ENCODE results near the gene DLGAP1.

Gene DLGAP1

GRCh38 chr18:3597409-3598357, 857.4 kb downstream of the DLGAP1 start:
- H3K4me1 ChIP-seq (ENCODE audit: control insufficient read depth in 2 of 2, insufficient read depth in 1 of 2, low read depth in 1 of 2, low read length in 2 of 2) = peaks cover 26 to 31% of the 10 kb centered on the region in 2 donors
- no peak overlapping the region for H3K4me2 ChIP-seq (ENCODE audit: insufficient read depth, low read length, poor library complexity, severe bottlenecking)
- no peak overlapping the region for H2BK120ac ChIP-seq (ENCODE audit: low read depth, low read length)
- H2BK15ac ChIP-seq (ENCODE audit: low read length) = peak overlapping the region; percentile 42
- H3K9me3 ChIP-seq (replicated peaks in 1 of 2; ENCODE audit: control insufficient read depth in 2 of 2, insufficient read depth in 1 of 2, low read depth in 1 of 2, low read length in 2 of 2) = no peaks in the 10 kb centered on the region
- H2BK5ac ChIP-seq (ENCODE audit: low read length) = no peak overlapping the region
- no CpG with 5 or more reads among the region's 22 CpGs for WGBS, 2 donors (ENCODE audit: extremely low coverage in 2 of 2, insufficient read length in 2 of 2, insufficient replicate concordance in 1 of 2)
- no peak overlapping the region for H3K14ac ChIP-seq (ENCODE audit: low read length)
- no peak overlapping the region for H3K4me3 ChIP-seq (ENCODE audit: low read length in 2 of 2)
- H3K9ac ChIP-seq (ENCODE audit: low read depth, low read length, poor library complexity) = no peak overlapping the region
- no peak overlapping the region for H2BK12ac ChIP-seq (ENCODE audit: low read length)
- no peaks in the 10 kb centered on the region for H3K79me1 ChIP-seq (ENCODE audit: low read depth, low read length)
- no peak overlapping the region for H3K4ac ChIP-seq (ENCODE audit: low read length)
- no peak overlapping the region for H3K23ac ChIP-seq (ENCODE audit: low read depth, low read length, poor library complexity)
- no peak overlapping the region for H4K8ac ChIP-seq (ENCODE audit: low read depth, low read length)
- peak overlapping the region; percentile 0 for H2AK5ac ChIP-seq (ENCODE audit: low read depth, low read length)
- H3K18ac ChIP-seq (ENCODE audit: low read length) = peak overlapping the region; percentile 15
- no peak for DNase-seq (ENCODE audit: low spot score)
- no peak overlapping the region for H2AFZ ChIP-seq (ENCODE audit: low read length)
- peak overlapping the region; percentile 1 for H3K27ac ChIP-seq (replicated peaks; ENCODE audit: low read length)
- no peak overlapping the region for H4K91ac ChIP-seq (ENCODE audit: low read depth, low read length, poor library complexity)
- no peaks in the 10 kb centered on the region for H3K27me3 ChIP-seq (ENCODE audit: control insufficient read depth in 3 of 3, insufficient read depth in 3 of 3, low read depth in 1 of 3, low read length in 3 of 3)
- H3K36me3 ChIP-seq (replicated peaks in 1 of 2; ENCODE audit: control insufficient read depth in 2 of 2, insufficient read depth in 2 of 2, low read length in 2 of 2) = peaks cover 0 to 20% of the 10 kb centered on the region in 2 donors

- no peak overlapping the region for H4K8ac ChIP-seq (ENCODE audit: low read depth, low read length)
- no peak overlapping the region for H4K91ac ChIP-seq (ENCODE audit: low read depth, low read length, poor library complexity)
- H3K9me3 ChIP-seq (replicated peaks in 1 of 2; ENCODE audit: control insufficient read depth in 2 of 2, insufficient read depth in 1 of 2, low read depth in 1 of 2, low read length in 2 of 2) = no peaks in the 10 kb centered on the region
- no peaks in the 10 kb centered on the region for H3K79me1 ChIP-seq (ENCODE audit: low read depth, low read length)
- H3K18ac ChIP-seq (ENCODE audit: low read length) = peak overlapping the region; percentile 15
- H3K27ac ChIP-seq (replicated peaks; ENCODE audit: low read length) = no peak overlapping the region
- no peak overlapping the region for H3K23ac ChIP-seq (ENCODE audit: low read depth, low read length, poor library complexity)
- DNase-seq (ENCODE audit: low spot score) = no peak
- H3K4me2 ChIP-seq (ENCODE audit: insufficient read depth, low read length, poor library complexity, severe bottlenecking) = no peak overlapping the region
- peaks cover 0 to 20% of the 10 kb centered on the region in 2 donors for H3K36me3 ChIP-seq (replicated peaks in 1 of 2; ENCODE audit: control insufficient read depth in 2 of 2, insufficient read depth in 2 of 2, low read length in 2 of 2)
- no CpG with 5 or more reads among the region's 17 CpGs for WGBS, 2 donors (ENCODE audit: extremely low coverage in 2 of 2, insufficient read length in 2 of 2, insufficient replicate concordance in 1 of 2)
- H3K9ac ChIP-seq (ENCODE audit: low read depth, low read length, poor library complexity) = no peak overlapping the region
- no peak overlapping the region for H2AFZ ChIP-seq (ENCODE audit: low read length)
- no peak overlapping the region for H2BK15ac ChIP-seq (ENCODE audit: low read length)
- no peak overlapping the region for H3K14ac ChIP-seq (ENCODE audit: low read length)
- peaks cover 26 to 29% of the 10 kb centered on the region in 2 donors for H3K4me1 ChIP-seq (ENCODE audit: control insufficient read depth in 2 of 2, insufficient read depth in 1 of 2, low read depth in 1 of 2, low read length in 2 of 2)
- H2AK5ac ChIP-seq (ENCODE audit: low read depth, low read length) = no peak overlapping the region
- no peak overlapping the region for H2BK12ac ChIP-seq (ENCODE audit: low read length)
- no peaks in the 10 kb centered on the region for H3K27me3 ChIP-seq (ENCODE audit: control insufficient read depth in 3 of 3, insufficient read depth in 3 of 3, low read depth in 1 of 3, low read length in 3 of 3)
- no peak overlapping the region for H2BK5ac ChIP-seq (ENCODE audit: low read length)
- no peak overlapping the region for H3K4me3 ChIP-seq (ENCODE audit: low read length in 2 of 2)
- H2BK120ac ChIP-seq (ENCODE audit: low read depth, low read length) = no peak overlapping the region
- no peak overlapping the region for H3K4ac ChIP-seq (ENCODE audit: low read length)
Observed at GRCh38 chr18:3596637-3597384, 858.3 kb downstream of the DLGAP1 start.

- no peak overlapping the region for H4K8ac ChIP-seq (ENCODE audit: low read depth, low read length)
- no peak overlapping the region for H2BK12ac ChIP-seq (ENCODE audit: low read length)
- H3K9me3 ChIP-seq (replicated peaks in 1 of 2; ENCODE audit: control insufficient read depth in 2 of 2, insufficient read depth in 1 of 2, low read depth in 1 of 2, low read length in 2 of 2) = no peaks in the 10 kb centered on the region
- H3K9ac ChIP-seq (ENCODE audit: low read depth, low read length, poor library complexity) = no peak overlapping the region
- peaks cover 26 to 29% of the 10 kb centered on the region in 2 donors for H3K4me1 ChIP-seq (ENCODE audit: control insufficient read depth in 2 of 2, insufficient read depth in 1 of 2, low read depth in 1 of 2, low read length in 2 of 2)
- no peak overlapping the region for H2AK5ac ChIP-seq (ENCODE audit: low read depth, low read length)
- H3K27ac ChIP-seq (replicated peaks; ENCODE audit: low read length) = no peak overlapping the region
- H3K4ac ChIP-seq (ENCODE audit: low read length) = no peak overlapping the region
- no peak overlapping the region for H3K14ac ChIP-seq (ENCODE audit: low read length)
- no peak for DNase-seq (ENCODE audit: low spot score)
- H3K36me3 ChIP-seq (replicated peaks in 1 of 2; ENCODE audit: control insufficient read depth in 2 of 2, insufficient read depth in 2 of 2, low read length in 2 of 2) = peaks cover 0 to 20% of the 10 kb centered on the region in 2 donors
- no peak overlapping the region for H4K91ac ChIP-seq (ENCODE audit: low read depth, low read length, poor library complexity)
- no peak overlapping the region for H2BK15ac ChIP-seq (ENCODE audit: low read length)
- no CpG with 5 or more reads among the region's 3 CpGs for WGBS, 2 donors (ENCODE audit: extremely low coverage in 2 of 2, insufficient read length in 2 of 2, insufficient replicate concordance in 1 of 2)
- no peak overlapping the region for H3K23ac ChIP-seq (ENCODE audit: low read depth, low read length, poor library complexity)
- no peak overlapping the region for H3K4me3 ChIP-seq (ENCODE audit: low read length in 2 of 2)
- no peak overlapping the region for H3K18ac ChIP-seq (ENCODE audit: low read length)
- H3K27me3 ChIP-seq (ENCODE audit: control insufficient read depth in 3 of 3, insufficient read depth in 3 of 3, low read depth in 1 of 3, low read length in 3 of 3) = no peaks in the 10 kb centered on the region
- H3K79me1 ChIP-seq (ENCODE audit: low read depth, low read length) = no peaks in the 10 kb centered on the region
- no peak overlapping the region for H2BK5ac ChIP-seq (ENCODE audit: low read length)
- no peak overlapping the region for H3K4me2 ChIP-seq (ENCODE audit: insufficient read depth, low read length, poor library complexity, severe bottlenecking)
- H2BK120ac ChIP-seq (ENCODE audit: low read depth, low read length) = no peak overlapping the region
- H2AFZ ChIP-seq (ENCODE audit: low read length) = no peak overlapping the region
Observed at GRCh38 chr18:3596324-3596636, 858.8 kb downstream of the DLGAP1 start.

Measured in neuronal stem cell (in vitro differentiated cells).